HG03196 (cell line): ENCODE measurements around the gene OPA1.
"Not testable (repeated sequence)": the region's sequence is repeated elsewhere in the genome, so short reads cannot be mapped to it uniquely, and the experiment has no call there.

Source experiments
- ATAC-seq: cut with Tn5 transposase; IDR thresholded peaks from one replicate; pipeline ENCODE4 v1.9.1; 2021; ENCODE audit not compliant: unreplicated experiment

OPA1 gene

DNA sequence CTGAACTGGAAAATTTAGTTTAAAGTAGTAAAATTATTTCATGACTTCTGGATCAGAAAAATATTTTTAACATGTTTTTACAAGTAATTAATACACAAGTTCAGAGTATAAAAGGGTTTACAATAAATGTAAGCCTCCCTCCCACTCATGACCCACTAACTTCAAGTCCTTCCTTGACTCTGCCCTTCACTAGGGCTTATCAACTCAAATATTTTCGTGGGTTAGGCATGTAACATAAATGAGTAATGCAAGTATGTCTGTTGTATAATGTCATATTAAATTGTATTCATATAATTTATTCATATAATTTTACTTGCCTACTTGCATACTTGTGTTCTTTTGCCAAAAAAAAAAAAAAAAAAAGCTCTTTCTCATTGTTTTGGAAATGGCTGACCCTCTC is 3.4 kb upstream of the OPA1 start:
- ATAC-seq, result no peak

GRCh38 chr3:193590088-193590856 is 2.7 kb upstream of the OPA1 start:
- no peak for ATAC-seq

DNA sequence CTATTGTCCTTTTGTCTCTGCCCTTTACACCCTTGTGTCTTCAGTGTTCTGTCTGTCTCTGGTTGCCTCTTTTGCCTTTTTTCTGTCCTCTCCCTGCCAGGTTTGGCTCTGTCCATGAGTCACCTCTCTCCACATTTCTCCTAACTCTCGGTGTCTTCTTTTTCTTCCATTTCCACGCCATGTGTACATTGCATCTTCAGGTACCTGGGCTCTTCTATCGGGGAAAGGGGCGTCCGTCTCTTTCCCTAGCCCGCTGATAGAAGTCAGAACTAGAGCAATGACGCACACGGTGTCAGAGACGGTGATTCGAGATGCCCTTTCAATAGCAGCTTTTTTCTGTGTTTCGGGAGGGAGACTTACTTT is 641 bp downstream of the OPA1 start:
- peak; percentile 14 for ATAC-seq

GRCh38 chr3:193594946-193595689 is 2.1 kb downstream of the OPA1 start:
- no peak for ATAC-seq

DNA sequence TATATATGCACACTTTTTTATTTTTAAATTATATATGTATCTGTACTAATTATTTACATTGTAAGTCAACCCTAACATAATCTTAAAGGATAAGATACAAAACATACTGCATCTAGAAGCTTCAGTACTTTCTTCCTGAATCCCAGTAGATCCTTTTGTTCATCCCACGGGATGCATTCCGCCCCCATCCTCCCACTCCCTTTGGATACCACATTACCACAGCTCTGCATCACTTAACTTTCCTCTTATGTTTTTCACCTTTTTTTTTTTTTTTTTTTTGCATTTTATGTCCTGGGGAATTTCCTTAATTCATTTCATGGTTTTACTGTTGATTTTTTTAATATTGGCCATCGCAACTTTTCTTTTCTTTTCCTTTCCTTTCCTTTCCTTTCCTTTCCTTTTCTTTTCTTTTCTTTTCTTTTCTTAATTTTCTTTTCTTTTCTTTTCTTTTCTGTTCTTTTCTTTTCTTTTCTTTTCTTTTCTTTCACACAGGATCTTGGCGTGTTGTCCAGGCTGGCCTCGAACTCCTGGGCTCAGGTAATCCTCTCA is 3.0 kb downstream of the OPA1 start:
- no peak for ATAC-seq

- no peak for ATAC-seq
Observed at GRCh38 chr3:193598202-193598601, 5.2 kb downstream of the OPA1 start.

DNA sequence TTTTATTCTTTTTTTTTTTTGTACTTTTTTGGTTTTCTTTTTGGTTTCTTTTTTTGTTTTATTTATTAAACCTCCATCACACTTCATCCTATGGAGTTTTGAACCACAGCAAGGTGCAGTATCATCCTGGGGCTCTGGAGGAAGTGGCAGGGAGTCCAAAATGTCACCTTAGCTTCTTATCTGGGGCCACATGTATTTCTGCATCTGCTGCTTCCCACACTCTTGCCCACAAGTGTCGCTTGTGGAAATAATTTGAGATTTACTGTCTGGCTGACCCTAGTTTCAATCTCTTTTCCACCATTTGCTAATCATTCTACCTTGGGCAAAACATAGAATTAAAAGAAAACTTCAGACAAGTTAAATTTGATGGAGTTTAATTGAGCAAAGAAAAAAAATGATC is 6.4 kb downstream of the OPA1 start:
- ATAC-seq, result no peak

DNA sequence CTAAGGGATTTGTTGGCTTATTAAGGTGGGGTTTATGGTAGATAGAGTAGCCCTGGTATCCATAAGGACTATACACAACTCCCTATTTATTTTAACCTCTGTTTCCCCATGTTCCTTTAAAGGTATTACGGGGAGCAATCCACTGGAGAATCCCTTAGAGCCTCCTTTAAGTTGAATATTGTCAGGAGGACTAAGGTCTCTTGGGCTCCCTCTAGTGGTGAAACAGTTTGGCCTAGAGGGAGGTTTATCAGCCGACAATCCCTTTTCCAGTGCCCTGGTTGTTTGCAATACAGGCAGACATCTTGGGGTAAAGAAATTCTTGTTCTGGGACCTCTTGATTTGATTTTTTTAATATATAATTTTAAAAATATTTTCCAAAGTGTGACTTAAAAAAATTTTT is 12.9 kb downstream of the OPA1 start:
- no peak for ATAC-seq

- not testable (repeated sequence) for ATAC-seq
Observed at GRCh38 chr3:193606892-193607291, 13.9 kb downstream of the OPA1 start.

DNA sequence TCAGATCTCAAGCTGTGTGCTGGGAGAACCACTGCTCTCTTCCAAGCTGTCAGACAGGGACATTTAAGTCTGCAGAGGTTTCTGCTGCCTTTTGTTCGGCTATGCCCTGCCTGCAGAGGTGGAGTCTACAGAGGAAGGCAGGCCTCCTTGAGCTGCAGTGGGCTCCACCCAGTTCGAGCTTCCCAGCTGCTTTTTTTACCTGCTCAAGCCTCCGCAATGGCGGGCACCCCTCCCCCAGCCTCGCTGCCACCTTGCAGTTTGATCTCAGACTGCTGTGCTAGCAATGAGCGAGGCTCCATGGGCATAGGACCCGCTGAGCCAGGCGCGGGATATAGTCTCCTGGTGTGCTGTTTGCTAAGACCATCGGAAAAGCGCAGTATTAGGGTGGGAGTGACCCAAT is 17.5 kb downstream of the OPA1 start:
- ATAC-seq, result not testable (repeated sequence)

- no peak for ATAC-seq
Observed at GRCh38 chr3:193614430-193614829, 21.4 kb downstream of the OPA1 start.

DNA sequence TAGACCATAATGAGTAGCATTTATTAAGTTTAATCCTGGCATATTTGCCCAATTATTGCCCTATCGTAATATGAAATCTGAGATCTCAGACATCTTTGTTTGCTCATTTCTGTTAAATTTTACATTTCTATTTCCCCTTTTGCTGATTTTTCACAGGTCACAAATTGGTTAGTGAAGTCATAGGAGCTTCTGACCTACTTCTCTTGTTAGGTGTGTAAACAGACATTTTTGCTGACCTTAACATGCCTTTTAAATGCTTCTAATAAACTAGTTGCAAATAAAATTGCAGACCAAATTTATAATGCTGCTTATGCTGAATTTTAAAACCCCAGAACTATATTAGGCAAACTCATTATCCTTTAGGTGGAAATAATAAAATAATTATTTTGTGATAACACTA is 24.6 kb downstream of the OPA1 start:
- ATAC-seq, result no peak

DNA sequence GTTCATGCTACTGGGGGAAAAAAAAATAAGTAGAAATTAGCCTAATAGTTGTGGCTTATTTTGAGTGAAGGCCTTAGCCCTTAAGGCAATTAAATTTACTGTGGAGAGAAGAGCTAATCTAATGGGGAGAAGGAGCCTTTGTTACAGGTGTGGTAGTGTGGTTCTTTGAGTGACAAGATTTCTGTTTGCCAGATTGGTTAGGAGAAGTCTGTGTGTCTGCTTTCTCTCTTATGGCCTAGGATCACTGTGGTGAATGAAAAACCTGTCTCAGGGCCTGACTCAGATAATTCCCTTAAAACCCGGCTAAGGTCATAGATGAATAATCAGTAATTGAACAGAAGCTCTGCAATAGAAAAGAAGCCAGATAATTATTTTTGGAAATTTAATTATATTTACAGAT is 27.0 kb downstream of the OPA1 start:
- ATAC-seq, result no peak

DNA sequence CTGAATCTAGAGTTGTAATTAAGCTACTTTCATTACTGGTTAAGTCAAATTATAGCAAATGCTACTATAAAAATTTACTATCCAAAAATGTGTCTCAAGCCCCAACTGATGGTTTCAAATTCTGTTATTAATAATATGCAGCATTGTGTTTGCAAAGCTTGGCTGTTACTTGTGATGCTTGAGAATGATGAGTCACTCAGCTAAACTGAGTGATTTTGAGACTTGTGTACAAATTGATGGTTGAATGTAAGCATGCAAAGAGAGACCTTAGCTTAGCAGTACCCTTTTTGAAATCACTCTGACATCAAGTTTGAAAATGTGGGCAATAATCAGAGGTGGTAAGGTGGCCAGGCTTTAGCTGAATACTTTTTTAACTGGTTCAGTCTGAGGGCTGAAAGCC is 27.6 kb downstream of the OPA1 start:
- ATAC-seq, result peak; percentile 84

DNA sequence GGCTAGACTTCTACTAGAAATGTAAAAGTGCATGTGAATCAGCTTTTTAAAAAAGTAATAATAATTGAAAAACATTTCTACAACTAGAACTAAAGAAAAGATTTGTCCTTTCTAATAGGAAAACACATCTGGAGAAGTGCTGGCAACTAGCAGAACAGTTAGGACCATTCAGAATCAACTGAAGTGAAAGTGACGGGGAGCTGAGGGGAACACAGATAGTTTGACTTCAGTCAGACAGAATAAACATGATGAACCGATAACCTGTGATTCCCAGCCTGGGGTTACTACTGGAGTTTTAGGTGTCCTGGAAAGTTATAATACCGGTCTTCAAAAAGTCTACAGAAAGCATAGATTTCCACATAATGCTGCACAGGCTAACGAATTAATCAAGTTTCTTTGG is 28.1 kb downstream of the OPA1 start:
- no peak for ATAC-seq

GRCh38 chr3:193630005-193630404 is 37.0 kb downstream of the OPA1 start:
- no peak for ATAC-seq

DNA sequence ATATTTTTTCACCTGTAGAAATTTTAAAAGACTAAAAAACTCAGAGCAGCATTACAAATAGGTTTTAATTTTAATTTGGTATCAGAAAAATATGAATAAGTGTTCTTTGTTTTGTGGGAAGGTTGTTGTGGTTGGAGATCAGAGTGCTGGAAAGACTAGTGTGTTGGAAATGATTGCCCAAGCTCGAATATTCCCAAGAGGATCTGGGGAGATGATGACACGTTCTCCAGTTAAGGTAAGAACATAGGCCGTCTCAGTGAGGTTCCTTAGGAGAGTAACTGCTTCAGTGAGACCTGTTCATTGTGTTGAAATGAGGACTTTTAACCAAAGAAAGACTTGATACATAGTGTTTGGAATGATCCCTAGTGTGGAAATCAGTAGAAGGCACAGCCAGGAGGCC is 44.8 kb downstream of the OPA1 start:
- ATAC-seq, result no peak

GRCh38 chr3:193638833-193639232 is 45.8 kb downstream of the OPA1 start:
- no peak for ATAC-seq

- ATAC-seq, result no peak
Observed at GRCh38 chr3:193640165-193640715, 47.2 kb downstream of the OPA1 start.

- ATAC-seq, result no peak
Observed at GRCh38 chr3:193640728-193641439, 47.9 kb downstream of the OPA1 start.

- ATAC-seq, result no peak
Observed at GRCh38 chr3:193641440-193641775, 48.4 kb downstream of the OPA1 start.

- no peak for ATAC-seq
Observed at GRCh38 chr3:193645806-193646205, 52.8 kb downstream of the OPA1 start.
